Esophagus mucosa (tissue), 1 donor: ENCODE results near the gene TAF11L2. TPM values are rescaled to one million over a fixed set of nuclear protein-coding genes. Genes with fewer than 3 reads are reported as not detected.
"Not testable (repeated sequence)": the region's sequence is repeated elsewhere in the genome, so short reads cannot be mapped to it uniquely, and the experiment has no call there.

ENCODE experiments used
- ATAC-seq: fragments of 200-7000 bp; cut with Tn5 transposase; one replicate; pipeline ENCODE4 v1.9.1; 2020
- total RNA-seq: library from RNA; stranded (reverse); gene quantifications from one replicate; pipeline ENCODE4 v1.2.4, GENCODE V29; 2023
- donor health status: DM: yes; HTN: yes; CAD: no.

Gene TAF11L2
- total RNA-seq, 1 donor from 2014 or later = not detected

DNA sequence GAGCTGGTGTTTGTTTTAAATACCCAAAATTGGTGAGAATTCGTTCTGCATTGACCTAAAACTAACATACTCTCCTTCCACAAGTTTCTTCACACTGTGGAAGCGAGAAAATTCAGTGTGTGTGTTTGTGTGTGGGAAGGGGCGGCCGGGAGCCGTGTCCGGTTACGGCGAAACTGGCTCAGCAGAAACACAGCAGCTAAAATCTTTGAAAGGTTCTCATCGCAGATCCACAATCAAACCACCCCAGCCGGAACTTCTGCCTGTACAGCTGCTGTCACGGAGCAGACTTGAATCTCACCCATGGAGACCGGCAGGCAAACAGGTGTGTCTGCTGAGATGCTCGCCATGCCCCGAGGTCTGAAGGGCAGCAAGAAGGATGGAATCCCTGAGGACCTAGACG is 30.3 kb downstream of the TAF11L2 start, which contains the start of gene TAF11L6:
TAF11L6 (plus strand) TSS at position 301 of the 400 bp plus-strand sequence.
- not testable (repeated sequence) for ATAC-seq

Other genes starting within 250 kb of the TAF11L2 start
- gene TAF11L3, start 20.1 kb downstream of the TAF11L2 start, total RNA-seq = not detected
- not detected for gene TAF11L4, start 23.6 kb downstream of the TAF11L2 start, total RNA-seq
- not detected for gene TAF11L5, start 27.0 kb downstream of the TAF11L2 start, total RNA-seq
- gene TAF11L6, start 30.4 kb downstream of the TAF11L2 start, total RNA-seq = not detected
- not detected for gene TAF11L7, start 87.5 kb downstream of the TAF11L2 start, total RNA-seq
- not detected for gene TAF11L8, start 92.7 kb downstream of the TAF11L2 start, total RNA-seq
- gene TAF11L9, start 96.2 kb downstream of the TAF11L2 start, total RNA-seq = not detected
- not detected for gene TAF11L10, start 99.6 kb downstream of the TAF11L2 start, total RNA-seq
- not detected for gene TAF11L11, start 106.0 kb downstream of the TAF11L2 start, total RNA-seq
- gene TAF11L12, start 112.2 kb downstream of the TAF11L2 start, total RNA-seq = not detected
- not detected for gene TAF11L13, start 133.9 kb downstream of the TAF11L2 start, total RNA-seq
- gene TAF11L14, start 136.2 kb downstream of the TAF11L2 start, total RNA-seq = not detected